Measurements from ENCODE around the gene MYO16. TPM values are rescaled to one million over a fixed set of nuclear protein-coding genes. Genes with fewer than 3 reads are reported as not detected.
"Not testable (repeated sequence)": the region's sequence is repeated elsewhere in the genome, so short reads cannot be mapped to it uniquely, and the experiment has no call there.

Gene MYO16
- total RNA-seq, 1 donor from 2014 or later = 0.03 TPM

DNA sequence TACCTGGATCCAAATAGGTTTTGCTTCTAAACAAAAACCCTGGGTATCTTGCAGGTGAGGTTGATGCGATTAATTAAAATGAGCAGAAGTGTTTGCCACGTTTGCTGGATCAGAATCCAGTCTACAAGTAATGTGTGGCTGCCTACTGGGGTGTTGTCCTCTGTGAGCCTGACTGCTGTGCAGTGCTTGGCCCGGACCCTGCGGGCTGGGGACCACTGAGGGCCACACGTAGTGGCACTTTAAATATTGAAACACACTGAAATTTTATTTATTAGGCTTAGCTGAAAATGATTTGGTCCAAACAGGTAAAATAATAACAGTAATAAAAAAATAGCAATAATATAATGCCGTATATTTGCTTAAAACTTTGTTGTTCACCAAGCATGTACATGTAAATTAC, 338.0 kb downstream of the MYO16 start:
- DNase-seq (ENCODE audit: low read depth) = no peak

GRCh38 chr13:108968566-108968965, 339.2 kb downstream of the MYO16 start:
- DNase-seq (ENCODE audit: low read depth) = no peak

- DNase-seq (ENCODE audit: low read depth) = no peak
Observed at GRCh38 chr13:108974686-108975085, 345.3 kb downstream of the MYO16 start.

DNA sequence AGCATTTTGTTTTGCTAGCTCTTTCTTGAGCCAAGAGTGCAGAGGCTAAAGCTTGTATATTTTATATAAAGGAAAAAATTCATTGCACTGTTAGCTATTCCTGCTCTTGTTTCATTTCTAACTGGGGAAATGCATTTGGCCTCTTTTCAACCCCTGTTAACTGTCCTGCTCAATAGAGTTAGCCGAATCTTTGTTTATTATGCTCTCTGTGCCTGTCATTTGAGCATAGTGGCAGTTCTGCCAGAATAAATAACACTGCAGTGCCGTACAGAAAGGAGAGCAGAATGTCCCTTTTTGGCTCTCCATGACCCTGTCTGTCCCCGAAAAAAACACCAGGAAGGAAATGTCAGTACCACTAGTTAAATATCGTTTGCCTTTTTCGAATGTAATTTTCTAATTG, 350.8 kb downstream of the MYO16 start:
- no peak for DNase-seq (ENCODE audit: low read depth)

GRCh38 chr13:108981407-108981806, 352.0 kb downstream of the MYO16 start:
- DNase-seq (ENCODE audit: low read depth) = peak; percentile 3

- DNase-seq (ENCODE audit: low read depth) = no peak
Observed at GRCh38 chr13:108983273-108983672, 353.9 kb downstream of the MYO16 start.

DNA sequence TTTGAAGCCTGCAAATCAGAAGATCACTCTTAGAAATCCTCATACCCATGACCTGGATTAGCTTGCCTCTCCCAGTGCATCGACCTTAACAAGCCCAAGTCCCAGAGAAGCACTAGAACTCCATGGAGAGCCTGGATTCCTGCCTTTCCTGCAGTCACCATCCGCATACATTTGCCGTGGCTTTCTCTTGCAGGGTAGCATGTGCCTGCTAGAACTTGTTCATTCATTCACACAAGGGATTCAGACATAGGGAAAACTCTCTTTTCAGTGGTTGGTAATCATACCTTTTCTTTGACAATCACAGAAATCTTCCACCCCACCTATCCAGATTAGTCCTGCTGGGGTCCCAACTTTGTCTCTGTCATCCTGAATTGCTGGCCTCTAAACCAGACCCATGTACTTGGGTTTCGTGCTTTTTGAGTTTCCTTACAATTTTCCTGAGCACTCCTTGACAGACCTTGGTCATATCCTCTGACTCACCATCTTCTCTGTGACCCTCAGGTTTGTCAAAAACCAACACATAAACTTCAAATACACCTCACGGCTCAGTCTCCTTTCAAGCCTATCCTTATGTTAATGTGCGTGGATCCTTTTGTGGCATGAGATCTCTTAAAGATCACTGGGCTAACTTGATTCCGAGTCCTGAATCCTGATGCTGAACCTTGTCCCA, 355.0 kb downstream of the MYO16 start:
- no peak for DNase-seq (ENCODE audit: low read depth)

GRCh38 chr13:108985166-108985565, 355.8 kb downstream of the MYO16 start:
- DNase-seq (ENCODE audit: low read depth) = no peak

GRCh38 chr13:108987517-108987916, 358.1 kb downstream of the MYO16 start:
- no peak for DNase-seq (ENCODE audit: low read depth)

DNA sequence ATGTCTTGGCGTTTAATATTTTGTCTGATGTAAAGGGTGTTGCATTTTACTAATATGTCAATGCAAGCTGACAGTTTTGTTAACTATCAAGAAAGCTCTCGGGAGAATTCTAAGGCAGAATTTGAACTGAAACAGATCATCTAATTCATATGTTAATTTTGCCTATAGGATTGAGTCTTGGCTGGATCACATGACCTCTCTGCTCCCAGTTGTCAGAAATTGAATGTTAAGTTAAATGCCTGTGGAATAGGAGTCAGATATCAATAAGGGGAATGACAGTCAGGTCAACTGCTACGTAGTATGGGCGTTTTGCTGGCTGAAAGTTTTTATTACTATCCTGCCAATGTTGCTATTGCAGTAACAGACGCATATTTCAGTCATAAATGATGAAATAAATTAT, 358.5 kb downstream of the MYO16 start:
- no peak for DNase-seq (ENCODE audit: low read depth)

DNA sequence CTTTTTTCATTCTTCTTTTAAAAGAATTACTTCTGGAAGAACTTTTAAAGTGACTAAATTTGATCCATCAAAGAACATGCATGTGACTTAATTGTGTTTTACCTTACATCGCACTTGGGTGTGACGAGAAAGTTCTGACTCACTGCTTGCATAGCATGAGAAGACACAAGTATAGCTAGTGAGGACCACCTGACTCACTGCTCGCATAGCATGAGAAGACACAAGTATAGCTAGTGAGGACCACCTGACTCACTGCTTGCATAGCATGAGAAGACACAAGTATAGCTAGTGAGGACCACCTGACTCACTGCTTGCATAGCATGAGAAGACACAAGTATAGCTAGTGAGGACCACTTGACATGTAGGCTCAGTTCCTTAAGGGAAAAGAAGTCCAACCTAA, 362.0 kb downstream of the MYO16 start:
- DNase-seq (ENCODE audit: low read depth) = not testable (repeated sequence)

DNA sequence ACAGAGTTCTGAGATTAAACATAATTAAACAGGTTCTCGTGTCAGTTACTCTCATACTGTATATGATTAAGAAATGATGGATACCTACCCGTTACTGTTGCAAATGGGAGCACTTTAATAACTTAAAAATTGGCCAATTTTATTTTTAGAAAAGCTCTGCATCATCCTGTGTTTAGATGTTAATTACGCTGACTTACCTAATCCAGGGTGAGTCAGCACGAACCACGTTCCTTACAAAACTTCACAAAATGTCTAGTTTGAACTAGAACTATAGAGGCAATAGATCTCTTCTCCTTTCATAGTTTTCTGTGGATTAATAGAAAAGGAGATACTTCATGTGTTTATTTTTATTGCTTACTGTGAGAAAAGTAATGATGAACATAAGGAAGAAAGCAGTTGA, 363.9 kb downstream of the MYO16 start:
- DNase-seq (ENCODE audit: low read depth) = no peak

- no peak for DNase-seq (ENCODE audit: low read depth)
Observed at GRCh38 chr13:108996430-108996829, 367.0 kb downstream of the MYO16 start.

- no peak for DNase-seq (ENCODE audit: low read depth)
Observed at GRCh38 chr13:109000207-109000606, 370.8 kb downstream of the MYO16 start.

GRCh38 chr13:109002934-109003333, 373.5 kb downstream of the MYO16 start:
- no peak for DNase-seq (ENCODE audit: low read depth)

DNA sequence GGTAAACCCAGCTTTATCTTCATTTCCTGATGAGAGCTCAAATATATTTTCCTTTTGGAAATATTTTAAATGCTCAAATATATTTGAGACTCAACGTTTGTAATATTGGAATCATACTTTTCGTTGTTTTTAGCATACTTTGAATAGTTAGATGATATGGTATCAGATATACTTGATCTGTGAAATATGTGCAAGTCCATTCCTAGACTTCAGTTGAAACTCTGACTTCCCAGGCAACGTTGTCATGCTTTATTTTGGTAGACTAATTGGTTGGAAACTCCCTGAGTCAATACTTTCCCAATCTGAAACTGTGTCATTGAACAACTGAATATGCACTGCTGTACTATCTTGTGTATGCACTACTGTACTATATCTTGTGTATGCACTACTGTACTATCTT, 378.5 kb downstream of the MYO16 start:
- no peak for DNase-seq (ENCODE audit: low read depth)

DNA sequence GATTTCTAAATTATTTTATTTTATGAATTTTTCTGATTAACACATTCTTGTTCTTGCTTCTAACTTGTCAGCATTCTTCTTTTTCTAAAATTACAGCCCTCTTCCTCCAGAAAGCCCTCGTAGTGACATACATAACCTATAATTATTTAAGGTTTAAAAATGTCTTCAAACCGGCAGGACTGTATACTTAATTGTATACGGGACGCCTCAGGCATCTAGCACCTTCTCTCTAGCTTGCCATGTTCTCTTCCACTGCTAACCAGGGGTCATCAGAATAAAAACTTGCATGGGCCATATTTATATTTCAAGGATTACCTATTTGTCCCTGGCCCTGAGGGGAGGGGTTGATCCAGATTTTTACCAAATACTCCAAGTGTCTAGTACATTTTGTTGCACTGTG, 380.3 kb downstream of the MYO16 start:
- no peak for DNase-seq (ENCODE audit: low read depth)

GRCh38 chr13:109010912-109011311, 381.5 kb downstream of the MYO16 start:
- DNase-seq (ENCODE audit: low read depth) = no peak

DNA sequence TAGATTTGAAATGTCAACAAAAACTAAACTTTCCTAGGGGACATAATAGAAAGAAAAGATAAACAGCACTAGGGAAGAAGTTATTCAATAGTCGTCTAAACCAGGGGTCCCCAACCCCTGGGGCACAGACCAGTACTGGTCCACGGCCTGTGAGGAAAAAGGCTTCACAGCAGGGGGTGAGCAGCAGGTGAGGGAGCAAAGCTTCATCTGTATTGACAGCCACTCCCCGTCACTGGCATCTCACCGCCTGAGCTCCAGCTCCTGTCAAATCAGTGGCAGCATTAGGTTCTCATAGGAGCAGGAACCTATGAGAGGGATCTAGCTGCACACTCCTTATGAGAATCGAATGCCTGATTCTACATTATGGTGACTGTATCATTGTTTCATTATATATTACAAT, 382.7 kb downstream of the MYO16 start:
- DNase-seq (ENCODE audit: low read depth) = no peak

GRCh38 chr13:109021558-109021957, 392.1 kb downstream of the MYO16 start:
- no peak for DNase-seq (ENCODE audit: low read depth)

DNA sequence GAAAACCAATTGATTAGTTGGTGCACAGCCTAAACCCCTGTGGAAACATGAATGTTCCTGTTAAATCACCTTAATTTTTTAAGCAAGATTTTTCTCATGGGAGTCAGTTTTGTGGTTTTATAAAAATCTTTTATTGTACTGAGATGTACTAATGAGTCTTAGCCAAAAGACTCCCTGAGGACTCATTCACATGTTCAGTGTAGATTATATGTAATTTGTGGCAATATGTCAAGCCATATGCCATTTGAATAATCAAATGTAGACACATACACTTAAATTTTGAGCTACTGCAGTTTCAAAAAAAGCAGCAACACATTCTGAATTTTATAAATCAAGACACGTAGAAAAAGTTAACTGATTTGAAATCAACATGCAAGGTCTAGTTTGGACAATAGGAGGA, 395.2 kb downstream of the MYO16 start:
- no peak for DNase-seq (ENCODE audit: low read depth)

DNA sequence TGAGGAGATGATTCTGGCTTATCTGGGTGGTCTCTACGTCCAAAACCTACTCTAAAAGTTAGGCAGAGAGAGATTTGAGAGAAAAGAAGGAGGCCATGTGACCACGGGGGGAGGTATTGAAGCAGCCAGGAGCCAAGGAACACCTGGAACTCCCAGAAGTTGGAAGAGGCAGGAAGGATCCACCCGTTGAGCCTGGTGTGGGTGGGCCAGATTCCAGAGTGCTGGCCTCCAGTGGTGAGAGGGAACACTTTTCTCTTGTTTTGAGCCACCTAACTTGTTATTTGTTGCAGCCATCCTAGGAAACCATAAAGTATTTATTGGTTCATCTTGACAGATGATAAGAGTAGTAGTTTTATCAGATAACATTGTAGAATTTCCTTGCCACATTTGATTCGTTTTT, 396.9 kb downstream of the MYO16 start:
- no peak for DNase-seq (ENCODE audit: low read depth)

DNA sequence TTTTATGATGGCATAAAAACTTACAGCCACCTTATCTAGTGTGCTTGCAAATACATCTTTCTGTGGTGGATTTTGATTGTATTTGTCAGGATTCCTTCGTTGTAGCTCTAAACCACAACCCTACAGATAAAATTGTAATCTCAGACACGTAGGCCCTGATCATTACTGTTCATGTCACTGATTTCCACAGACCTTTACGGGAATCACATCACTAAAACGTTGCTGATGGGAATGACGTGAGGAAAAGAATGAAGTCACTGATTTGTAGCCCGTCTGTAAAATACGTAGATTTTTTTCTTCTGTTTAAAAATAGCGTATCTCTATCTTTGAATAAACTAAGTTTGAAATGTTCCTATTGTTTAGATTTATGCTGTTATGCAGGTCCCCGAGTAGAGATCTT, 399.2 kb downstream of the MYO16 start:
- DNase-seq (ENCODE audit: low read depth) = no peak

- no peak for DNase-seq (ENCODE audit: low read depth)
Observed at GRCh38 chr13:109033090-109033489, 403.7 kb downstream of the MYO16 start.
